K562 (cell line): ENCODE data around the gene CFAP97D2. TPM values are rescaled to one million over a fixed set of nuclear protein-coding genes. Genes with fewer than 3 reads are reported as not detected.

ENCODE experiments used
- ATAC-seq: fragments of 200-7000 bp; cut with Tn5 transposase; 3 replicates; pipeline ENCODE4 v1.9.1; 2020; ENCODE audit warnings: moderate library complexity
- BruUV-seq: library from RNA; stranded (reverse); fragments of 400-500 nt; replicated peaks from 2 replicates; lab custom pipeline; 2021; lab: Mats Ljungman, UMichigan
- CTCF ChIA-PET: fragments of 300-600 bp; formaldehyde crosslinking; extraction: SDS; loops from one replicate; lab custom pipeline; 2021; ENCODE audit warnings: low intra/inter-chr PET ratio; lab: Yijun Ruan, JAX
- POLR2A ChIA-PET: fragments of 300-600, 350-650 bp; sonication (Branson Sonifier 250); formaldehyde crosslinking; extraction: SDS; loops from one replicate; lab custom pipeline; 2021; ENCODE audit warnings: antibody characterized with exemption, inconsistent platforms; lab: Yijun Ruan, JAX
- DNase-seq, 4 experiments: peaks; one replicate each; pipeline versions ENCODE4 v3.0.0 to v3.0.0-alpha.2; 2011 to 2018; ENCODE audit warnings: low spot score in 3 of 4, mixed read lengths in 3 of 4; ENCODE audit errors: extremely low read depth in 1 of 4
- FAIRE-seq: peaks from 2 replicates; lab custom pipeline; 2011; peaks lifted over from hg19 to GRCh38; lab: Jason Lieb, UNC
- H2AFZ ChIP-seq: 2 replicates; pipeline ENCODE4 v1.6.0; 2011; ENCODE audit warnings: low read depth, low read length, control low read depth, inconsistent platforms
- H3K27ac ChIP-seq: fragments of 200-600 bp; 3 replicates; pipeline ENCODE4 v1.8.0; 2011; ENCODE audit warnings: low read depth, mild to moderate bottlenecking, control low read depth, inconsistent platforms, low read length, moderate library complexity, mixed read lengths; ENCODE audit errors: extremely low read depth
- H3K27me3 ChIP-seq, 2 experiments: fragments of 300-600 bp in 1 of 2; 2 replicates in 1 of 2; 3 replicates in 1 of 2; pipeline versions ENCODE4 v1.6.0 to v1.8.0; 2011; ENCODE audit warnings: inconsistent platforms in 2 of 2, low read length in 2 of 2, mild to moderate bottlenecking in 1 of 2, mixed read lengths in 1 of 2, moderate library complexity in 1 of 2; ENCODE audit not compliant: control insufficient read depth in 2 of 2, insufficient read depth in 2 of 2
- H3K36me3 ChIP-seq: fragments of 300-600 bp; 3 replicates; pipeline ENCODE4 v1.8.0; 2011; ENCODE audit warnings: mild to moderate bottlenecking, low read length, inconsistent platforms; ENCODE audit not compliant: control insufficient read depth, insufficient read depth
- H3K4me1 ChIP-seq, 2 experiments: fragments of 200-600 bp in 1 of 2; replicated peaks in 1 of 2; 2 replicates in 1 of 2; 3 replicates in 1 of 2; pipeline versions ENCODE4 v1.5.1 to v1.8.0; 2011; ENCODE audit warnings: inconsistent platforms in 2 of 2, low read length in 2 of 2, mild to moderate bottlenecking in 1 of 2, mixed read lengths in 1 of 2, moderate library complexity in 1 of 2; ENCODE audit not compliant: control insufficient read depth in 2 of 2, insufficient read depth in 2 of 2
- H3K4me2 ChIP-seq: 2 replicates; pipeline ENCODE4 v1.6.1; 2011; ENCODE audit warnings: low read length, control low read depth, inconsistent platforms, mixed read lengths; ENCODE audit not compliant: insufficient read depth
- H3K4me3 ChIP-seq: fragments of 200-600 bp; sonication (generic), shearing (Covaris generic); 2 replicates; pipeline ENCODE4 v1.5.1; 2016; ENCODE audit warnings: control low read depth, inconsistent platforms
- H3K79me2 ChIP-seq: fragments of 200-600 bp; 3 replicates; pipeline ENCODE4 v1.8.0; 2011; ENCODE audit warnings: low read length, inconsistent platforms; ENCODE audit not compliant: control insufficient read depth, insufficient read depth
- H3K9ac ChIP-seq, 2 experiments: 2 replicates each; pipeline versions ENCODE4 v1.6.0 to v1.6.1; 2011; ENCODE audit warnings: low read depth in 2 of 2, low read length in 2 of 2, control low read depth in 1 of 2, inconsistent platforms in 1 of 2, mild to moderate bottlenecking in 1 of 2, mixed read lengths in 1 of 2; ENCODE audit not compliant: insufficient read depth in 1 of 2
- H3K9me1 ChIP-seq: one replicate; pipeline ENCODE4 v1.6.0; 2011; ENCODE audit warnings: inconsistent platforms, mild to moderate bottlenecking, low read length, moderate library complexity; ENCODE audit not compliant: control insufficient read depth, insufficient read depth
- H3K9me3 ChIP-seq: replicated peaks from 2 replicates; pipeline ENCODE4 v1.5.1; 2011; ENCODE audit warnings: low read depth, low read length, inconsistent platforms; ENCODE audit not compliant: control insufficient read depth, insufficient read depth
- H4K20me1 ChIP-seq: replicated peaks from 2 replicates; pipeline ENCODE4 v1.6.1; 2011; ENCODE audit warnings: low read length, inconsistent platforms, mixed read lengths; ENCODE audit not compliant: control insufficient read depth, insufficient read depth
- ASH1L ChIP-seq: fragments of 450-650 bp; IDR thresholded peaks from 2 replicates; pipeline ENCODE4 v1.6.1; 2018; ENCODE audit warnings: borderline replicate concordance, mild to moderate bottlenecking, low read depth; ENCODE audit not compliant: partially characterized antibody
- EWSR1 ChIP-seq: fragments of 450-650 bp; IDR thresholded peaks from 2 replicates; pipeline ENCODE4 v1.6.1; 2018; ENCODE audit warnings: borderline replicate concordance, mild to moderate bottlenecking, low read depth, moderate library complexity; ENCODE audit not compliant: partially characterized antibody
- IRF2 ChIP-seq: sonication (generic); formaldehyde crosslinking; IDR thresholded peaks from 2 replicates; pipeline ENCODE4 v1.8.1; 2022; ENCODE audit warnings: mild to moderate bottlenecking, missing genetic modification reagents
- KDM4B ChIP-seq, 2 experiments: fragments of 450-650 bp in 1 of 2; sonication (generic) in 1 of 2; IDR thresholded peaks; 2 replicates each; pipeline ENCODE4 v1.6.1; 2016 to 2017; ENCODE audit warnings: borderline replicate concordance in 2 of 2, antibody characterized with exemption in 1 of 2, low read depth in 1 of 2, mild to moderate bottlenecking in 1 of 2
- NR2C1 ChIP-seq, 2 experiments: fragments of 450-650 bp; IDR thresholded peaks; 2 replicates each; pipeline ENCODE4 v1.6.1; 2017; ENCODE audit warnings: mild to moderate bottlenecking in 2 of 2, antibody characterized with exemption in 1 of 2, inconsistent platforms in 1 of 2, missing compliant biosample characterization in 1 of 2, missing genetic modification characterization in 1 of 2
- PHF20 ChIP-seq: fragments of 450-650 bp; IDR thresholded peaks from 2 replicates; pipeline ENCODE4 v1.6.1; 2018; ENCODE audit not compliant: partially characterized antibody
- POLR2G ChIP-seq: fragments of 200-400 bp; formaldehyde crosslinking; IDR thresholded peaks from 2 replicates; pipeline ENCODE4 v1.6.1; 2017; ENCODE audit warnings: low read depth, mild to moderate bottlenecking, antibody characterized with exemption, low read length, moderate library complexity
- RBFOX2 ChIP-seq: fragments of 200-400 bp; formaldehyde crosslinking; IDR thresholded peaks from 2 replicates; pipeline ENCODE4 v1.6.1; 2017; ENCODE audit warnings: low read depth, mild to moderate bottlenecking, low read length, moderate library complexity
- TEAD4 ChIP-seq, 2 experiments: sonication (generic) in 1 of 2; formaldehyde crosslinking in 1 of 2; IDR thresholded peaks; 2 replicates each; pipeline versions ENCODE4 v1.6.1 to v1.8.0; 2012 to 2022; ENCODE audit warnings: borderline replicate concordance in 1 of 2, inconsistent platforms in 1 of 2, low read length in 1 of 2, mild to moderate bottlenecking in 1 of 2, missing genetic modification reagents in 1 of 2
- TFAM ChIP-seq: fragments of 250-450 bp; sonication (Bioruptor Pico); conservative IDR thresholded peaks from 2 replicates; pipeline ENCODE4 v1.5.0; 2021; ENCODE audit warnings: mild to moderate bottlenecking, moderate library complexity
- WHSC1 ChIP-seq: IDR thresholded peaks from one replicate; pipeline ENCODE4 v1.6.1; 2012; ENCODE audit warnings: low read length, control low read depth, inconsistent platforms
- ZNF174 ChIP-seq: fragments of 250-450 bp; sonication (Bioruptor Pico); IDR thresholded peaks from 2 replicates; pipeline ENCODE4 v1.4.0; 2020; ENCODE audit warnings: mild to moderate bottlenecking
- ZNF79 ChIP-seq: fragments of 250-450 bp; sonication (Bioruptor Pico); IDR thresholded peaks from 2 replicates; pipeline ENCODE4 v1.4.0; 2020; ENCODE audit warnings: low read depth, mild to moderate bottlenecking, moderate library complexity
- WGBS: fragments of 100-300 bp; shearing (Covaris generic); methylation state at CpG from one replicate; pipeline ENCODE4 v1.1.6; 2016; ENCODE audit warnings: low coverage, mixed read lengths; ENCODE audit not compliant: insufficient coverage; ENCODE audit errors: missing lambda C conversion rate; 5-methylcytosine and 5-hydroxymethylcytosine counted together
- in situ Hi-C: fragments of 300-500 bp; cut with MboI; formaldehyde crosslinking; loops from 4 replicates; pipeline ENCODE4 v1.15.0; 2018; ENCODE audit warnings: inconsistent platforms, mixed read lengths
- intact Hi-C: fragments of 100-400 bp; cut with micrococcal nuclease; formaldehyde crosslinking; loops from 2 replicates; pipeline ENCODE4 v1.14.2; 2022
- polyA plus RNA-seq, 8 experiments: library from polyadenylated mRNA; depleted of rRNA in 4 of 8; stranded (reverse) in 5 of 8; unstranded in 3 of 8; fragments of >200 nt; fragmentation: Nextera tagmentation in 2 of 8; fragmentation: Illumina TruSeq in 1 of 8; extraction: Ambion mirVana in 2 of 8; extraction: Trizol in 1 of 8; gene quantifications; 2 replicates each; pipeline versions ENCODE4 v1.2.1 to v1.2.3, GENCODE V29; 2011 to 2014; ENCODE audit warnings: inconsistent platforms in 1 of 8, missing spikeins in 1 of 8
- total RNA-seq, 7 experiments: library from RNA; depleted of rRNA in 6 of 7; stranded (reverse); fragments of >200 nt in 6 of 7; fragmentation: Illumina TruSeq in 2 of 7; extraction: Trizol in 2 of 7; gene quantifications; 2 replicates each; pipeline versions ENCODE4 v1.2.1 to v1.2.3, GENCODE V29; 2011 to 2021; ENCODE audit warnings: low replicate concordance in 1 of 7
- TF ChIP-seq, protein P1 (sequence below), 2 experiments: fragments of 450-650 bp; IDR thresholded peaks; 2 replicates each; pipeline ENCODE4 v1.6.1; 2018; ENCODE audit warnings: mild to moderate bottlenecking in 2 of 2, low read depth in 1 of 2; ENCODE audit not compliant: partially characterized antibody in 2 of 2
- TF ChIP-seq, protein P2 (sequence below): fragments of 250-450 bp; sonication (Bioruptor Pico); IDR thresholded peaks from 2 replicates; pipeline ENCODE4 v1.4.0; 2020; ENCODE audit warnings: mild to moderate bottlenecking, moderate library complexity

CFAP97D2 gene
- total and polyA plus RNA-seq, 9 of the 15 experiments (the other 6 are each of a cell fraction or from before 2014, with no cell fraction given) = not detected

DNA sequence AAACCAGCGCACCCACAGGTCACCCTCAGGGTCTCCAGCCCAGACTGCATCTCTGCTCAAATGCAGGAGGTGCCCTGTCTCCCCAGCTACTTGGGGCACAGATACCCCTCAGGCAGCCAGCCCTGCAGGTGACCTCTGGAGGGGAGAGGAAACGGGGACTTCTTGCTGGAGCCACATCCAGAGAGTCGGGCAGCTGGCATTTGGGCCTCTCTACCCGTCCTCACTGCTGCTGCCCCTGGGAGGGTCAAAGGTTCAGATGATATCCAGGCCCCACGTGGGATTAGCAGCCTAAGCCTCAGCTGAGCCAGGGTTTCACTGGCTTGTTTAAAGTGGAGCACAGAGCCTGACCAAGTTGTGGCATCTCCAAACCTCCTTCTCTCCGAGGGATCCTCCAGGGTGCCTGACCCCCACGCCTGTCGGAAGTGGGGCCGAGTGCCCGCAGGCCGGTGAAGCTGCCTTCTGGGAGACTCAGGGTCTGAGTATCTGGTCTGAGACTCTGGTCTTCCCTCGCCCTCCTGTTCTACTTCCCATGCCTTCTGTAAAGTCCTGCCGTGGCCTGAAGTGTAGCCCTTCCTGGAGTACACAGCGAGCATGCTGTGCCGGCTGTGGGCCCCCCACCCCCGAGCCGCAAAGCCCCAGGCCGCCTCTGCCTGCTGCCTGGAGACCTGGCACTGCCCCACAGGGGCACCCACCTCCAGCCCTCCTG lies 48.8 kb upstream of the CFAP97D2 start:
- WGBS = 26% methylated on average over 12 of the region's 18 CpGs
- H3K4me1 ChIP-seq = peaks cover 34 to 75% of the 10 kb centered on the region in 2 experiments
- peak overlapping the region; percentile 91 for H3K4me2 ChIP-seq
- intact Hi-C loops = no loop called here
- DNase-seq (no peak), ATAC-seq (no peak), FAIRE-seq (no peak)
- ChIA-PET CTCF (no interaction called here), POLR2A (interaction anchor here (0.6 to 1.5 kb wide), 3 partner anchors 10 to 375 kb away, joined by 3 to 4 read pairs (median 3); no protein-coding TSS in a partner anchor)
- H3K9ac ChIP-seq = peak overlapping the region; percentile 64 to 96
- in situ Hi-C loops = no loop called here
- H4K20me1 ChIP-seq = no peaks in the 10 kb centered on the region
- no peaks in the 10 kb centered on the region for H3K36me3 ChIP-seq
- no peaks in the 10 kb centered on the region for H3K9me3 ChIP-seq
- BruUV-seq = no TSS peak
- peak overlapping the region; percentile 80 for H3K27ac ChIP-seq
- H2AFZ ChIP-seq = 0 out of 2 replicates have a peak overlapping the region, but pooled peaks have one; percentile 78
- H3K27me3 ChIP-seq = no peaks in the 10 kb centered on the region
- H3K4me3 ChIP-seq = peak overlapping the region; percentile 65
- no peaks in the 10 kb centered on the region for H3K9me1 ChIP-seq
- H3K79me2 ChIP-seq = peaks cover 66% of the 10 kb centered on the region
- TF ChIP-seq, protein P1, sequence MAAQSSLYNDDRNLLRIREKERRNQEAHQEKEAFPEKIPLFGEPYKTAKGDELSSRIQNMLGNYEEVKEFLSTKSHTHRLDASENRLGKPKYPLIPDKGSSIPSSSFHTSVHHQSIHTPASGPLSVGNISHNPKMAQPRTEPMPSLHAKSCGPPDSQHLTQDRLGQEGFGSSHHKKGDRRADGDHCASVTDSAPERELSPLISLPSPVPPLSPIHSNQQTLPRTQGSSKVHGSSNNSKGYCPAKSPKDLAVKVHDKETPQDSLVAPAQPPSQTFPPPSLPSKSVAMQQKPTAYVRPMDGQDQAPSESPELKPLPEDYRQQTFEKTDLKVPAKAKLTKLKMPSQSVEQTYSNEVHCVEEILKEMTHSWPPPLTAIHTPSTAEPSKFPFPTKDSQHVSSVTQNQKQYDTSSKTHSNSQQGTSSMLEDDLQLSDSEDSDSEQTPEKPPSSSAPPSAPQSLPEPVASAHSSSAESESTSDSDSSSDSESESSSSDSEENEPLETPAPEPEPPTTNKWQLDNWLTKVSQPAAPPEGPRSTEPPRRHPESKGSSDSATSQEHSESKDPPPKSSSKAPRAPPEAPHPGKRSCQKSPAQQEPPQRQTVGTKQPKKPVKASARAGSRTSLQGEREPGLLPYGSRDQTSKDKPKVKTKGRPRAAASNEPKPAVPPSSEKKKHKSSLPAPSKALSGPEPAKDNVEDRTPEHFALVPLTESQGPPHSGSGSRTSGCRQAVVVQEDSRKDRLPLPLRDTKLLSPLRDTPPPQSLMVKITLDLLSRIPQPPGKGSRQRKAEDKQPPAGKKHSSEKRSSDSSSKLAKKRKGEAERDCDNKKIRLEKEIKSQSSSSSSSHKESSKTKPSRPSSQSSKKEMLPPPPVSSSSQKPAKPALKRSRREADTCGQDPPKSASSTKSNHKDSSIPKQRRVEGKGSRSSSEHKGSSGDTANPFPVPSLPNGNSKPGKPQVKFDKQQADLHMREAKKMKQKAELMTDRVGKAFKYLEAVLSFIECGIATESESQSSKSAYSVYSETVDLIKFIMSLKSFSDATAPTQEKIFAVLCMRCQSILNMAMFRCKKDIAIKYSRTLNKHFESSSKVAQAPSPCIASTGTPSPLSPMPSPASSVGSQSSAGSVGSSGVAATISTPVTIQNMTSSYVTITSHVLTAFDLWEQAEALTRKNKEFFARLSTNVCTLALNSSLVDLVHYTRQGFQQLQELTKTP (IDR thresholded peaks at IDR 0.05; ENCODE audit: low read depth in 1 of 2, partially characterized antibody in 2 of 2) = no peak
- TF ChIP-seq, protein P2, sequence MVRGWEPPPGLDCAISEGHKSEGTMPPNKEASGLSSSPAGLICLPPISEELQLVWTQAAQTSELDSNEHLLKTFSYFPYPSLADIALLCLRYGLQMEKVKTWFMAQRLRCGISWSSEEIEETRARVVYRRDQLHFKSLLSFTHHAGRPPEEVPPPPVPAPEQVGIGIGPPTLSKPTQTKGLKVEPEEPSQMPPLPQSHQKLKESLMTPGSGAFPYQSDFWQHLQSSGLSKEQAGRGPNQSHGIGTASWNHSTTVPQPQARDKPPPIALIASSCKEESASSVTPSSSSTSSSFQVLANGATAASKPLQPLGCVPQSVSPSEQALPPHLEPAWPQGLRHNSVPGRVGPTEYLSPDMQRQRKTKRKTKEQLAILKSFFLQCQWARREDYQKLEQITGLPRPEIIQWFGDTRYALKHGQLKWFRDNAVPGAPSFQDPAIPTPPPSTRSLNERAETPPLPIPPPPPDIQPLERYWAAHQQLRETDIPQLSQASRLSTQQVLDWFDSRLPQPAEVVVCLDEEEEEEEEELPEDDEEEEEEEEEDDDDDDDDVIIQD = no peak
- TF ChIP-seq EWSR1 (no peak), KDM4B (IDR thresholded peaks at IDR 0.05; ENCODE audit: borderline replicate concordance in 2 of 2, low read depth in 1 of 2) (0 out of 4 replicates have a peak, but pooled peaks of 1 of the 2 experiments have one; percentile 16), ZNF174 (CRISPR knock-in tag) (no peak), NR2C1 (IDR thresholded peaks at IDR 0.05) (no peak), NR2C1 (tag; IDR thresholded peaks at IDR 0.05) (peak; percentile 52), RBFOX2 (peak; percentile 50), TFAM (CRISPR knock-in tag) (no peak), POLR2G (peak; percentile 53), ASH1L (no peak), WHSC1 (no peak), IRF2 (CRISPR knock-in tag) (no peak), TEAD4 (IDR thresholded peaks at IDR 0.05; ENCODE audit: low read length) (no peak), TEAD4 (CRISPR knock-in tag; IDR thresholded peaks at IDR 0.05; ENCODE audit: borderline replicate concordance) (no peak), PHF20 (no peak), ZNF79 (CRISPR knock-in tag) (no peak)
